HCT116 (cell line): ENCODE results near the gene WASL. TPM values are rescaled to one million over a fixed set of nuclear protein-coding genes. Genes with fewer than 3 reads are reported as not detected.

Experiments used
- ATAC-seq: fragments of 200-7000 bp; cut with Tn5 transposase; 2 replicates; pipeline ENCODE4 v1.9.1; 2020; ENCODE audit warnings: mild to moderate bottlenecking, moderate library complexity
- BruUV-seq: library from RNA; stranded (reverse); fragments of 400-500 nt; replicated peaks from 2 replicates; lab custom pipeline; 2021; lab: Mats Ljungman, UMichigan
- CTCF ChIA-PET: fragments of 300-600 bp; sonication (Branson Sonifier 250); formaldehyde crosslinking; loops from one replicate; lab custom pipeline; 2021; ENCODE audit warnings: antibody characterized with exemption; lab: Charles Lee
- POLR2A ChIA-PET: fragments of 300-600, 350-600 bp; sonication (Branson Sonifier 250); formaldehyde crosslinking; loops from one replicate; lab custom pipeline; 2021; ENCODE audit warnings: antibody characterized with exemption; lab: Charles Lee
- RAD21 ChIA-PET, 2 experiments: fragments of 300-600 bp; sonication (Branson Sonifier 250); formaldehyde crosslinking; loops; one replicate each; lab custom pipeline; 2023; ENCODE audit warnings: low total read pairs in 2 of 2; ENCODE audit not compliant: uncharacterized antibody in 2 of 2, unreplicated experiment in 2 of 2, low non-redundant PET in 1 of 2; lab: Charles Lee
- DNase-seq: peaks from one replicate; pipeline ENCODE4 v3.0.0-alpha.2; 2010; ENCODE audit warnings: low read depth, low spot score
- H2AFZ ChIP-seq: fragments of 200-600 bp; shearing (Covaris generic), sonication (generic); 2 replicates; pipeline ENCODE4 v1.6.1; 2017; ENCODE audit warnings: low read depth, mixed run types, mixed read lengths, antibody characterized with exemption, low read length; ENCODE audit not compliant: poor library complexity, severe bottlenecking
- H3K27ac ChIP-seq: 2 replicates; pipeline ENCODE4 v1.5.1; 2012; ENCODE audit warnings: low read depth, low read length
- H3K27me3 ChIP-seq: fragments of 200-600 bp; sonication (generic); 2 replicates; pipeline ENCODE4 v1.6.1; 2016; ENCODE audit warnings: mixed run types, low read length, mixed read lengths; ENCODE audit not compliant: insufficient read depth
- H3K36me3 ChIP-seq, 2 experiments: fragments of 200-500 bp in 1 of 2; fragments of 200-600 bp in 1 of 2; sonication (Bioruptor generic) in 1 of 2; sonication (generic) in 1 of 2; 2 replicates each; pipeline versions ENCODE4 v1.5.1 to v1.6.1; 2014 to 2016; ENCODE audit warnings: low read length in 2 of 2, inconsistent platforms in 1 of 2, mixed read lengths in 1 of 2, mixed run types in 1 of 2; ENCODE audit not compliant: insufficient read depth in 2 of 2, control insufficient read depth in 1 of 2
- H3K4me1 ChIP-seq, 2 experiments: fragments of 200-600 bp in 1 of 2; sonication (generic) in 1 of 2; 2 replicates each; pipeline versions ENCODE4 v1.5.1 to v1.6.1; 2012 to 2017; ENCODE audit warnings: low read length in 2 of 2, inconsistent platforms in 1 of 2, mild to moderate bottlenecking in 1 of 2, mixed read lengths in 1 of 2, mixed run types in 1 of 2, moderate library complexity in 1 of 2; ENCODE audit not compliant: insufficient read depth in 2 of 2, control insufficient read depth in 1 of 2
- H3K4me2 ChIP-seq: fragments of 200-600 bp; sonication (generic); 2 replicates; pipeline ENCODE4 v1.6.1; 2017; ENCODE audit warnings: mixed run types, low read length, mixed read lengths
- H3K4me3 ChIP-seq, 2 experiments: fragments of 200-600 bp in 1 of 2; sonication (generic) in 1 of 2; replicated peaks in 1 of 2; 2 replicates each; pipeline ENCODE4 v1.5.1; 2011 to 2016; ENCODE audit warnings: low read length in 2 of 2, control low read depth in 1 of 2, low read depth in 1 of 2, mild to moderate bottlenecking in 1 of 2, mixed read lengths in 1 of 2, mixed run types in 1 of 2
- H3K79me2 ChIP-seq: fragments of 200-600 bp; sonication (generic); 2 replicates; pipeline ENCODE4 v1.6.1; 2017; ENCODE audit warnings: mild to moderate bottlenecking, mixed run types, low read length, moderate library complexity, mixed read lengths; ENCODE audit not compliant: insufficient read depth
- H3K9ac ChIP-seq: fragments of 200-600 bp; sonication (generic); 2 replicates; pipeline ENCODE4 v1.6.1; 2016; ENCODE audit warnings: low read length, mixed read lengths
- H3K9me2 ChIP-seq: fragments of 200-600 bp; sonication (generic), shearing (Covaris generic); 2 replicates; pipeline ENCODE4 v1.6.1; 2017; ENCODE audit warnings: mixed run types, mild to moderate bottlenecking, moderate library complexity; ENCODE audit not compliant: insufficient read depth
- H3K9me3 ChIP-seq, 2 experiments: fragments of 200-500 bp in 1 of 2; fragments of 200-600 bp in 1 of 2; sonication (Bioruptor generic) in 1 of 2; sonication (generic) in 1 of 2; 2 replicates each; pipeline ENCODE4 v1.6.1; 2014 to 2017; ENCODE audit warnings: low read length in 2 of 2, mixed read lengths in 2 of 2, inconsistent platforms in 1 of 2, low read depth in 1 of 2, mild to moderate bottlenecking in 1 of 2, mixed run types in 1 of 2, moderate library complexity in 1 of 2; ENCODE audit not compliant: control insufficient read depth in 1 of 2, insufficient read depth in 1 of 2
- H4K20me1 ChIP-seq: fragments of 200-600 bp; sonication (generic), shearing (Covaris generic); 2 replicates; pipeline ENCODE4 v1.6.1; 2017; ENCODE audit warnings: mixed run types, mild to moderate bottlenecking, moderate library complexity; ENCODE audit not compliant: insufficient read depth
- CBX3 ChIP-seq: IDR thresholded peaks from 2 replicates; pipeline ENCODE4 v1.6.1; 2012; ENCODE audit warnings: low read depth
- CEBPB ChIP-seq: IDR thresholded peaks from 2 replicates; pipeline ENCODE4 v1.6.1; 2012; ENCODE audit warnings: low read depth
- ELF1 ChIP-seq: IDR thresholded peaks from 2 replicates; pipeline ENCODE4 v1.6.1; 2012; ENCODE audit warnings: low read depth, borderline replicate concordance
- EZH2 ChIP-seq: fragments of 200-600 bp; sonication (generic); IDR thresholded peaks from 2 replicates; pipeline ENCODE4 v1.6.1; 2017; ENCODE audit warnings: antibody characterized with exemption, mixed run types
- EZH2phosphoT487 ChIP-seq: fragments of 200-600 bp; IDR thresholded peaks from 2 replicates; pipeline ENCODE4 v1.6.1; 2018; ENCODE audit warnings: antibody characterized with exemption, borderline replicate concordance
- FOSL1 ChIP-seq: IDR thresholded peaks from 2 replicates; pipeline ENCODE4 v1.6.1; 2012; ENCODE audit warnings: low read depth
- JUND ChIP-seq: IDR thresholded peaks from 2 replicates; pipeline ENCODE4 v1.6.1; 2012
- POLR2A ChIP-seq: IDR thresholded peaks from 2 replicates; pipeline ENCODE4 v1.7.0; 2011; ENCODE audit warnings: borderline replicate concordance; ENCODE audit not compliant: insufficient read depth, insufficient read length; ENCODE audit errors: extremely low read depth
- POLR2AphosphoS5 ChIP-seq: IDR thresholded peaks from 2 replicates; pipeline ENCODE4 v1.6.1; 2011; ENCODE audit warnings: mild to moderate bottlenecking, low read depth, low read length, moderate library complexity
- RAD21 ChIP-seq: IDR thresholded peaks from 2 replicates; pipeline ENCODE4 v1.6.1; 2012; ENCODE audit warnings: low read depth, mild to moderate bottlenecking
- SIN3A ChIP-seq: IDR thresholded peaks from 2 replicates; pipeline ENCODE4 v1.6.1; 2012; ENCODE audit warnings: low read depth
- SP1 ChIP-seq: IDR thresholded peaks from 2 replicates; pipeline ENCODE4 v1.6.1; 2012; ENCODE audit warnings: low read depth
- SRF ChIP-seq: IDR thresholded peaks from 2 replicates; pipeline ENCODE4 v1.6.1; 2012; ENCODE audit warnings: low read depth
- TCF7L2 ChIP-seq: IDR thresholded peaks from 2 replicates; pipeline ENCODE4 v1.7.0; 2011; ENCODE audit warnings: borderline replicate concordance, inconsistent platforms; ENCODE audit not compliant: insufficient read depth, insufficient read length; ENCODE audit errors: extremely low read depth
- ZFX ChIP-seq: fragments of 450-650 bp; IDR thresholded peaks from 2 replicates; pipeline ENCODE4 v1.6.1; 2017
- ZNF274 ChIP-seq: fragments of 200-500 bp; sonication (Bioruptor generic); IDR thresholded peaks from 2 replicates; pipeline ENCODE4 v1.6.1; 2014; ENCODE audit warnings: mild to moderate bottlenecking, low read depth, low read length, inconsistent platforms
- intact Hi-C: fragments of 100-400 bp; cut with micrococcal nuclease; formaldehyde crosslinking; loops from 2 replicates; pipeline ENCODE4 v1.10.0; 2022
- total RNA-seq: library from RNA; stranded (reverse); gene quantifications from one replicate; pipeline ENCODE4 v1.2.1, GENCODE V29; 2021; ENCODE audit not compliant: unreplicated experiment
- TF ChIP-seq, protein P1 (sequence below): IDR thresholded peaks from 2 replicates; pipeline ENCODE4 v1.6.1; 2012
- TF ChIP-seq, protein P2 (sequence below): IDR thresholded peaks from 2 replicates; pipeline ENCODE4 v1.6.1; 2012
- TF ChIP-seq, protein P3 (sequence below): IDR thresholded peaks from 2 replicates; pipeline ENCODE4 v1.6.1; 2011; ENCODE audit warnings: mild to moderate bottlenecking, low read length, moderate library complexity; ENCODE audit not compliant: insufficient replicate concordance; ENCODE audit errors: extremely low read depth

The WASL gene
- total RNA-seq, 1 experiment from 2014 or later = 26.2 TPM

DNA sequence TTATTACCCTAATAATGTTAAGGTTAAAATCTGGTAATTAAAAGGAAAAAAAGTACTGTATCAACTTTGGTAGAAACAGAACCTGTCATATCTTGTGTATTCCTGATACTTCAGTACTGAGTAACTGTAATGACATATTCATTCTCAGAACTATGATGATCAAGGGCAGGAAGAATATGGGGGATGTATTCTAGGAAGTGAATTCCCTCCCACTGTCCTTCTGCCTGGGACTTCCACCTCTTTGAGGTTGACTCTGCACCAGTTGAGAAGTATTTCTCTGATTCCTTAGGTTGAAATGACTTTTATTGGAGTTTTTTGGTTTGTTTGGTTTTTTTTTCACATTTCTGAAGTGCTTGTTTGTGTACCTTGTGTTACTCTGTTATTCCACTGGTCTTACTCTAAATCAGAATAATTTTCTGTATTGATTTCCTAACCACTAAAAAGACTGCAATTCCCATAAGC, 36.9 kb downstream of the WASL start:
- RAD21 ChIA-PET = no interaction called here
- H3K9me3 ChIP-seq = no peaks in the 10 kb centered on the region
- H3K4me1 ChIP-seq = peaks cover 0 to 11% of the 10 kb centered on the region in 2 experiments; a peak in 2 of 4 replicates
- no peaks in the 10 kb centered on the region for H3K27me3 ChIP-seq
- H3K36me3 ChIP-seq = peaks cover 0 to 3% of the 10 kb centered on the region in 2 experiments; a peak in 2 of 4 replicates
- ATAC-seq = no peak
- H3K27ac ChIP-seq = no peak overlapping the region
- no peaks in the 10 kb centered on the region for H3K9me2 ChIP-seq
- peaks cover 48% of the 10 kb centered on the region for H3K79me2 ChIP-seq
- intact Hi-C loops = no loop called here
- BruUV-seq = no TSS peak
- POLR2A ChIA-PET = no interaction called here
- H3K4me2 ChIP-seq = no peak overlapping the region
- H3K4me3 ChIP-seq = no peak overlapping the region
- H2AFZ ChIP-seq = no peak overlapping the region
- TF ChIP-seq EZH2 = no peak
- TF ChIP-seq, protein P1, sequence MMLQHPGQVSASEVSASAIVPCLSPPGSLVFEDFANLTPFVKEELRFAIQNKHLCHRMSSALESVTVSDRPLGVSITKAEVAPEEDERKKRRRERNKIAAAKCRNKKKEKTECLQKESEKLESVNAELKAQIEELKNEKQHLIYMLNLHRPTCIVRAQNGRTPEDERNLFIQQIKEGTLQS = no peak
- no peak for TF ChIP-seq SRF
- no peak for TF ChIP-seq SIN3A
- no peak for TF ChIP-seq TCF7L2
- TF ChIP-seq ZFX = no peak
- no peak for TF ChIP-seq POLR2AphosphoS5
- no peak for TF ChIP-seq ELF1
- TF ChIP-seq RAD21 = no peak
- TF ChIP-seq, protein P2, sequence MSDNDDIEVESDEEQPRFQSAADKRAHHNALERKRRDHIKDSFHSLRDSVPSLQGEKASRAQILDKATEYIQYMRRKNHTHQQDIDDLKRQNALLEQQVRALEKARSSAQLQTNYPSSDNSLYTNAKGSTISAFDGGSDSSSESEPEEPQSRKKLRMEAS = no peak
- TF ChIP-seq ZNF274 = no peak
- no peak for TF ChIP-seq CEBPB
- TF ChIP-seq POLR2A = no peak
- no peak for TF ChIP-seq JUND
- TF ChIP-seq EZH2phosphoT487 = no peak
- no peak for TF ChIP-seq CBX3
- TF ChIP-seq, protein P3, sequence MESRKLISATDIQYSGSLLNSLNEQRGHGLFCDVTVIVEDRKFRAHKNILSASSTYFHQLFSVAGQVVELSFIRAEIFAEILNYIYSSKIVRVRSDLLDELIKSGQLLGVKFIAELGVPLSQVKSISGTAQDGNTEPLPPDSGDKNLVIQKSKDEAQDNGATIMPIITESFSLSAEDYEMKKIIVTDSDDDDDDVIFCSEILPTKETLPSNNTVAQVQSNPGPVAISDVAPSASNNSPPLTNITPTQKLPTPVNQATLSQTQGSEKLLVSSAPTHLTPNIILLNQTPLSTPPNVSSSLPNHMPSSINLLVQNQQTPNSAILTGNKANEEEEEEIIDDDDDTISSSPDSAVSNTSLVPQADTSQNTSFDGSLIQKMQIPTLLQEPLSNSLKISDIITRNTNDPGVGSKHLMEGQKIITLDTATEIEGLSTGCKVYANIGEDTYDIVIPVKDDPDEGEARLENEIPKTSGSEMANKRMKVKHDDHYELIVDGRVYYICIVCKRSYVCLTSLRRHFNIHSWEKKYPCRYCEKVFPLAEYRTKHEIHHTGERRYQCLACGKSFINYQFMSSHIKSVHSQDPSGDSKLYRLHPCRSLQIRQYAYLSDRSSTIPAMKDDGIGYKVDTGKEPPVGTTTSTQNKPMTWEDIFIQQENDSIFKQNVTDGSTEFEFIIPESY = no peak
- TF ChIP-seq FOSL1 = no peak
- TF ChIP-seq SP1 = no peak
- H3K9ac ChIP-seq = no peak overlapping the region
- H4K20me1 ChIP-seq = no peaks in the 10 kb centered on the region
- CTCF ChIA-PET = interaction anchor here (2.0 kb wide), 1 partner anchor 10 kb away, joined by 9 read pairs; no protein-coding TSS in a partner anchor
- no peak for DNase-seq
